ENCODE results near the gene RFESD.
"Not testable (repeated sequence)": the region's sequence is repeated elsewhere in the genome, so short reads cannot be mapped to it uniquely, and the experiment has no call there.

The RFESD gene

DNA sequence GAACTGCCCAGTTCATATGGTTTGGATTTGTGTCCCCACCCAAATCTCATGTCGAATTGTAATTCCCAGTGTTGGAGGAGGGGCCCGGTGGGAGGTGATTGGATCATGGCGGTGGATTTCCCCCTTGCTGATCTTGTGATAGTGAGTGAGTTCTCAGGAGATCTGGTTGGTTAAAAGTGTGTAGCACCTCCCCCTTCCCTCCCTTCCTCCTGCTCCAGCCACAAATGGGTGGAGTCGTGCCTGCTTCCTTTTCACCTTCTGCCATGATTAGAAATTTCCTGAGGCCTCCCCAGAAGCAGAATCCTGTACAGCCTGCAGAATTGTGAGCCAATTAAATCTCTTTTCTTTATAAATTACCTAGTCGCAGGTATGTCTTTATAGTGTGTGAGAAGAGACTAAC, 59.6 kb downstream of the RFESD start:
- not testable (repeated sequence) for FAIRE-seq; DNase-seq (ENCODE audit: insufficient read length, low spot score)

- no peak for DNase-seq (ENCODE audit: insufficient read length, low spot score)
- no peak for FAIRE-seq
Measured at GRCh38 chr5:95707055-95707454, 60.5 kb downstream of the RFESD start.

All from HTR-8/SVneo (cell line).